GM19324 (cell line): ENCODE data around the gene TOP1.

Experiments
- ATAC-seq: cut with Tn5 transposase; IDR thresholded peaks from one replicate; pipeline ENCODE4 v1.9.1; 2021; ENCODE audit warnings: mild to moderate bottlenecking, moderate library complexity; ENCODE audit not compliant: unreplicated experiment, low FRiP score

TOP1 gene

DNA sequence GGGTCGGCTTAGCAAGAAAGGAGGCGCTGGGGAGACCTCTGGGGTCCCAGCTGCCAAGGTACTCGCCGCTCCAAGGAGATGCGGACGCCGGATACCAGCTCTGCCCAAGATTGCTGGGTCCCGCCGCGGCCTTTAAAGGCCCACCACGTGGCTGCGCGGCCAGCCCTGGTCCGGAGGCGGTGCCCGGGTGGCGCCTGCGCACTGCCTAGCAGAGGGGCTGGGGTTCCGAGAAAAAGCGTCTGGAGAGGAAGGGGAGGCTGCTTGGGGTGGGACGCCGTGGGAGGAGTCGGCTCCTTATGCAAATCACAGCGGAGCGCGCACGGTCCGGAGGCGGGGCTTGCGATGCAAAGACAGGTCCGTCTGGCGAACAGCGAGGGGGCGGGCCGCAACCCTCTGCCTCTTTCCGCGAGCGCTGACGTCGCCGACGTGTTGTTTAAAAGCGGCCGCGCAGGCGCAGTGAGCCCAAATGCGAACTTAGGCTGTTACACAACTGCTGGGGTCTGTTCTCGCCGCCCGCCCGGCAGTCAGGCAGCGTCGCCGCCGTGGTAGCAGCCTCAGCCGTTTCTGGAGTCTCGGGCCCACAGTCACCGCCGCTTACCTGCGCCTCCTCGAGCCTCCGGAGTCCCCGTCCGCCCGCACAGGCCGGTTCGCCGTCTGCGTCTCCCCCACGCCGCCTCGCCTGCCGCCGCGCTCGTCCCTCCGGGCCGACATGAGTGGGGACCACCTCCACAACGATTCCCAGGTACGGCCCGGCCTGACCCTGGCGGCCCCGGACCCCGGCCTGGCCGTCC lies at the start of gene TOP1:
TOP1 (plus strand) TSS at position 464 of the 791 bp plus-strand sequence; CDS start at position 710, 246 bp downstream.
- ATAC-seq, result peak; percentile 94

DNA sequence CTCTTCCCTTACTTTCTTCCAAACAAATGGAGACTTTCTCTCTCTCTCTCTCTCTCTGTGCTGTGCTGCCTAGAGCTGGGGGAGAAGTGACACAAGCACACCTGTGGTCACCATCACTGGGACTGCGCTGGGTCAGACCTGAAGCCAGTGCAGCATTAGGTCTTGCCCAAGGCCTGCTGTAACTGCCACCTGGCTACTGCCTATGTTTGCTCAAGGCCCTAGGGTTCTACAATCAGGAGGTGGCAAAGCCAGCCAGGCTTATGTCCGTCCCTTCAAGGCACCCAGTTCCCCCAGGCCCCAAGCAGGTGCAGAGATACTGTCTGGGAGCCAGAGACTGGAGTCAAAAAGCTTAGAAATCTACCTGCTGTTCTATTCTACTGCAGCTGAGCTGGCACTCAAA lies 49.4 kb upstream of the TOP1 start:
- no peak for ATAC-seq

DNA sequence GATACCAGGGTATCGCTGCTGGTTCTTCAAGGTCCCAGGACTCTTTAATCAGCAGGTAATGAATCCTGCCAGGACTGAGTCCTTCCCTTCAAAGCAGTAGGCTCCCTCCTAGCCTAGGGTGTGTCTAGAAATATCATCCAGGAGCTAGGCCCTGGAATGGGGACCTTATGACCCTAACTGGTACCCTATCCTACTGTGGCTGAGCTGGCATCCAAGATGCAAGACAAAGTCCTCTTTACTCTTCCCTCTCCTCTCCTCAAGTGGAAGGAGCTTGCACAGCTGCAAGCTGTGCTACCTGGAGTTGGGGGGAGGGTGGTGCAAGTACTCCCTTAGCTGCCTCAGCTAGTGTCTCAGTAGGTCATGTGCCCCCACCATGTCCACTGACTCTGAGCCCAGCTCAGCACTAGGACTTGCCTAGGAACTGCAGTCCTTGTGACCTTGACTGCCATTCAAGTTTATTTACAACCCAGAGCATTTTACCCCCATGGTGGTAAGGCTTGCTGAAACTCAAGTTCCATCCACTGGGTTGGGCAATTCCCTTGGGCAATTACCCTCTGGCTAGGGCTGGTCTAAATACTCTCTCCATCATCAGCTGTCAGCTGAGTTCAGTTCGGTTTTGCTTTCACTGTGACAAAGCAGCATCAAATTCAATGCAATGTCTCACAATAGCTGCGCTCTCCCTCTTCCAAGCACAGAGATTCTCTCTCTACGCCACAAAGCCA lies 48.4 kb upstream of the TOP1 start:
- no peak for ATAC-seq

DNA sequence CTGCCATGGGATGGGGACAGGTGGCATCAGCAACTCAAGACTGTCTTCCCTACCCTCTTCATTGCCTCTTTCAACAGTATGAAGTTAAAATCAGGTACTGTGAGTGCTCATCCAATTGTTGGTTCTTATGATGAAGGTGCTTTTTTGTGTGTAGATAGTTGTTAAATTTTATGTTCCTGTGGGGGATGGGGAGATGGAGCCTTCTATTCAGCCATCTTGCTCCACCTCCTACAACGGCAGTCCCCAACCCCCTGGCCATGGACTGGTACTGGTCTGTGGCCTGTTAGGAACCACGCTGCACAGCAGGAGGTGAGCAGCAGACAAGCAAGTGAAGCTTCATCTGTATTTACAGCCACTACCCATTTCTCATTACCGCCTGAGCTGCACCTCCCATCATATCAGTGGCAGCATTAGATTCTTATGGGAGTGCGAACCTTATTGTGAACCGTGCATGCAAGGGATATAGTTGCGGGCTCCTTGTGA lies 47.8 kb upstream of the TOP1 start:
- no peak for ATAC-seq

DNA sequence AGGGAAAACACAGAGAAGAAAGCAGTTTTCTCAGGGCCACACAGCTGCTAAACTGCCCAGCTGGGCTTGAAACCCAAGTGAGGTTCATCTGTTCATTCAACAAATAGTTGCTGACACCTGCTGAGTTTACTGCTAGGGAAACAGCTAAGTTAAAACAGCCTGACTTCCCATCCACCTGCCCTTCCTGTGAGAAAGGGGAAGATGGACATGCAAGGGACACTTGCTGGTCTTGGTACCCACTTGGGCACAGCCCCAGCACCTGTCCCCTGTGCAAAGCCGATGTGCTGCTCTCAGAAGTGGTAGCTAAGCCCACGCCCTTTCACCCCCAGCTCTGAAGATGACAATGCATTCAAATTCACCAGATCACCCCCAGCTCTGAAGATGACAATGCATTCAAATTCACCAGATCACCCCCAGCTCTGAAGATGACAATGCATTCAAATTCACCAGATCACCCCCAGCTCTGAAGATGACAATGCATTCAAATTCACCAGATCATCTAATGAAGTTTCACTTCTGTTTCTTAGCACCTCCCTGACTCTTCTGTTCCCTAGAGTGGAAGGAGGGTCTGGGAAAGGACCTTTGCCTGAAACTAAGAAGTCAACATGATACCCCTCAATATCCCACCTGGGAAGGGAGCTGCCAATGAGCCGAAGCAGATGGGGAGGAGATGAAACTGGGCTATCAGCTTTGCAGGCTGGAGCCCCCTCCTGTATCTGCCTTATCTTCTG lies 46.0 kb upstream of the TOP1 start:
- ATAC-seq, result no peak

DNA sequence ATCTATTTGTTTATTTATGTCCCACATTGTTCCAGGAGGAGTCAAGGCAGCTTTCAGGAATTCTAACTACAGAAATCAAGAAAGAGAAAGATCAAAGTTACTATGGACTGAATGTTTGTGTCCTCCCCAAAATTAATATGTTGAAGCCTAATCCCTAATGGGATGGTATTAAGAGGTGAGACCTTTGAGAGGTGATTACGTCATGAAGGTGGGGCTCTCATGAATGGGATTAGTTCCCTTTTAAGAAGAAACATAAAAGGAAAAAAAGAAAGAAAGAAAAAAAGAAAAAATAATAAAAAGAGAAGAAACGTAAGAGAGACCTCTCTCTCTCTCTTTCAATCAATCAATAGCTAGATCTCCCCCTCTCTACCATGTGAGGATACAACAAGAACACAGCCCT lies 44.7 kb upstream of the TOP1 start:
- ATAC-seq, result no peak

DNA sequence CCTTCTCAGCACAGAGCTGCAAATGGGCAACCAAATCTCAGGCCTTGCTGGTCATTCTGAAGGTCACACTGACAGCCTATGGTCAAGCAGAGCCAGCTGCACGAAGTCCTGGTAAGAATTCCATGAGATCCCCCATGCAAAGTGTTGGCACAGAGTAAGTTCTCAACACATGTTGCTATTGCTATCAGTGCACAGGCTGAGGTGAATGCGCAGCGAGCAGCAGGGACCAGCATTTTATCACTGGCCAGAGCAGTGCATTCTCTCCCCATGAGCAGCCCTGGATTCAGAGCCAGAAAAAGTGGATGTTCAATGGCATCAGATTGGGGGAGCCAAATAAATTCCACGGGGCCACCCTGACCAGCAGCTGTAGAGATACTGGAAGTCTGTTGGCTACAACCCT lies 44.1 kb upstream of the TOP1 start:
- ATAC-seq, result no peak

DNA sequence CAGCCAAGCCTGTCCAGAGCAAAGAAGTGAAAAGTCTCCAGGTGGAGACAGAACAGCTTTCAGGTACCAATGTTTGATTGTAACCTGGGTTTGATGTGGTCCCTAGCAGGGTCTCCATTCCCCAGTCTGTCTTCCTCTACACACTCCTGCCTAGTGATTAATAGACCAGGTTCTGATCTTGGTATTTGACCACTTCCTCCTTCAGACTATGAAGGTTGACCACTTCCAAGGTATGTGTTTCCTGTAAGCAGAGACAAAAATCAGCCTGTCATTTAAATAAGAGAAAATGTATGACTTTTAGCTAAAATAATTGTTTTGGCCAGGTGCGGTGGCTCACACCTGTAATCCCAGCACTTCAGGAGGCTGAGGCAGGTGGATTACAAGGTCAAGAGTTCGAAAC lies 41.8 kb upstream of the TOP1 start:
- ATAC-seq, result no peak

DNA sequence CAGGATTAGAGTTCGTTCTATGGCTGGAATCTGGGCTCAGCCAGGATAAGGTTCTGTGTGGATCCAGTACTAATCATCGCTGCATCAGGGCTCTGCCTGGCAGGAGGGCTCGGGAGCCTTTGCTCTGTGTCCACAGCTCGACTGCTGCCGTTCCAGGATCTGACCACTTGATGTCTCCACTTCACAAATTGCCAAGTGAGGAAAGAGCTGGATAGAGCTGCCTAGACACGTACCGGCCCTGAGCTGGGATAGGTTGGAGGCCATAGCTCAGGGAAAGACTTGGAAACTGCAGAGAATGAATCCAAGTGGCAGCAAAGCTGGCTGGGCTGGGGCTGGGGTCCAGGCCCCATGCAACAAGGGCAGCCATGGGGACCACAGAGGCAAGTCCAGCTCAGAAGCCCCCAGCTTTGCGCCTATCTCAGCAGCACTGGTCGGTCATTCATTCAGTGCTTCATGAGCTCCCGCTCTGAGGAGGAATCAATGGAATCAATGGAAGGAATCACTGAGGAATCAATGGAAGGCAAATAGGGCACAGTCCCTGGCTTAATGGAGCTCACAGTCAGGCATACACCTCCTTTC lies 38.0 kb upstream of the TOP1 start:
- peak; percentile 59 for ATAC-seq

DNA sequence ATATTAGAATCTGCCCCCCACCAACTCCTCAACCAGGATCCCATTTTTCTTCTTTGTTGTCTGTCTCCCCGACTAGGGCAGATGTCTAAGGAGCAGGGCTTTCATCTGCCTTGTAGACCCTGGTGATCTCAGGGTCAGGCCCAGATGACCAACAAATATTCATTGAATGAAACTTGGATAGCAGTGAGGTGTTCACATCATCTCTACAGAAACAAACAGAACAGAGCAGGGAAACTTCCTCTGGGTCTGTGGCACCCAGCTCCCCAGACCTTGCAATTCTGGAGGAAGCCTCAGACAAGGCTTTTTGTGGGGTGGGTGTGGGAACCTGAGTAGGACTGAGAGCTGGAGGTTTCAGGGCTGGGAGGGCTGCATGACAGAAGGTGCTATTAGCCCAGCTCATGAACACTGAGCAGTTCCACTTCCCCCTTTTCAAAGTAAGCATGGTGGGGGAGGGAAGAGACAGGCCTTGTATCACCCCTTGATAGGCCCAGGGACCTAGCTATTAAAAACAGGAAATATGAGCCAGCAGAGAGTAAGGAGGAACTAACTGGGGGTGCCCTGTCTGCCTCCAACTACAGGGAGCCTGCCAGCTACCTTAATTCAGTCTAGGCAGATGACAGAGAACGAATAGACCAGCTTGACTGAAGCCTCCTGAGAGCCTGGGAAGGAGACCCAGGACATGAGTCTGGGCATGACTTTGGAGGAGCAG lies 37.3 kb upstream of the TOP1 start:
- ATAC-seq, result peak; percentile 91

DNA sequence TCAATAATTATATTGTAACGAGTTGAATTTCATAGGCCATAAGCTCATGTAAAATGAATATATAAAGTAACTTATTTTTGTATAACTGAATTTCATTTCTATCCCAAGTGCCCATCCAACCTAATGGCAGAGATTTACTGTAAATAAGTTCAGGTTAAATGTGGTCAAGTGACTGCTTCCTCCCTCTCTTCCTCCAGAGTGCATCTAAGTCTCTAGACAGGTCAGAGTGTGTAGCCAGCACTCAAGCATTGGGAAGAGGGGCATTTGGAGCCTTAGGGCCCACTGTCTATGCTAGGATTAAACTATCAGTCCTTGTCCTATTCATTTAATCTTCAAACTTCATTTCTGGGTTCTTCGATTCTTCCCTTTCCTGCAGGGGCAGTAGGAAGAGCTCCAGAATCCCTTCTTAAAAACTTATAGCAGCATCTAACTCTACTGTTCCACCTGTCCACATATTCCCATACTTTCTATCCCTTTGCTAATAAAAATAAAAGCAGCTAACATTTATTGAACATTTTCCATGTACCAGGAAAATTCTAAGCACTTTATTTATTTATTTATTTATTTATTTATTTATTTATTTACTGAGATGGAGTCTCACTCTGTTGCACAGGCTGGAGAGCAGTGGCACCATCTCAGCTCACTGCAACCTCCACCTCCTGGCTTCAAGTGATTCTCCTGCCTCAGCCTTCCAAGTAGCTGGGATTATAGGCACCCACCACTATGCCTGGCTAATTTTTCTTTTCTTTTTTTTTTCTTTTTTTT lies 36.1 kb upstream of the TOP1 start:
- ATAC-seq, result no peak

DNA sequence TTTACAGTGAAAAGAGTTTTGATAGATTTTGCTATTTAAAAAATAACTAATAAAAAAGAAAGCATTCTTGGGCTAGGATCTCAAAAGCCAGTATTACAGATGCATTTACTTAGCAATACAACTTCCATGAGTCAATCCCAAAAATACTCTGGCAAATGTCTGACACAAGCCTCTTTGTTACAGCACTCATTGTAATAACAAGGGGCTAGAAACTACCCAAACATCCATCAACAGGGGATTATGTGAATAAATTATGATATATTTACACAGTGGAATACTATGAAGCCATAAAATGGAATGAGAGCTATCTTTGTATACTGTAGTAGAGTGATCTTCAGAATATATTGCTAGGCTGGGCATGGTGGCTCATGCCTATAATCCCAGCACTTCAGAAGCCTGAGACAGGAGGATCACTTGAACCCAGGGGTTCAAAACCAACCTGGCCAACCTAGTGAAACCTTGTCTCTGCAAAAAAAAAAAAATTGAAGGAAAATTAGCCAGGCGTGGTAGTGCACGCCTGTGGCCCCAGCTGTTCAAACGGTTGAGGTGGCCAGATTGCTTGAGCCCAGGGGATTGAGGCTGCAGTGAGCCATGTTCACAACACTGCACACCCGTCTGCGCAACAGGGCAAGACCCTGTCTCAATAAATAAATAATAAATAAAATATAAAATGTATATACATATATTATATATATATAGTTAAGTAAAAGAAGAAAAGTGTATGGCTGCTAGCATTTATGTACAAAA lies 34.7 kb upstream of the TOP1 start:
- ATAC-seq, result no peak

DNA sequence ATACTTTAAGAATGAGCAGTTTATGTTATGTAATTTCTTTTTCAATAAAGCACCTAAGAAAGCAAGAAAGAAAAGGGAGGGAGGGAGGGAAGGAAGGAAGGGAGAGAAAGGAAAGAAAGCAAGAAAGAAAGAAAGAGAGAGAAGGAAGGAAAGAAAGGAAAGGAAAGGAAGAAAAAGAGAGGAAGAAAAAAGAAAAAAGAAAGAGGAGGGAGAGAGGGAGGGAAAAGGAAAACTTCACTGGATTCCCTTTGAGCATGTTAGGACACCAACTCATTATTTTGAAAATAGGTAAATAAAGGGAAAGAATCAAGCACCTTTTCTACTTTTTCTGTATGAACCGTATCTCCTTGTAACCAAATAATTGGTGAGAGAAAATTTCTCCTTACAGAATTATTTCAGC lies 32.3 kb upstream of the TOP1 start:
- ATAC-seq, result no peak

DNA sequence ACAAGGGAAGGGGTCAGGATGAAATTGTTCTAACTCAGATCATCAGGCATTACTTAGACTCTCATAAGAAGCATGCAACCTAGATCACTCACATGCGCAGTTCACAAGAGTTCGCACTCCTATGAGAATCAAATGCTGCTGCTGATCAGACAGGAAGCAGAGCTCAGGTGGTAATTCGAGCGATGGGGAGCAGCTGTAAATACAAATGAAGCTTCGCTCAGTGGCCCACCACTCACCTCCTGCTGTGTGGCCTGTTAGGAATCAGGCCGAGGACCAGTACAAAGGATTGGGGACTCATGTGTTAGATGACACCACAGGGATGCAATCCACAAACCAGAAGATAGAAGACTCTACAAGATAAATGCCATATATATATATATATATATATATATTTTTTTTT lies 31.5 kb upstream of the TOP1 start:
- no peak for ATAC-seq

DNA sequence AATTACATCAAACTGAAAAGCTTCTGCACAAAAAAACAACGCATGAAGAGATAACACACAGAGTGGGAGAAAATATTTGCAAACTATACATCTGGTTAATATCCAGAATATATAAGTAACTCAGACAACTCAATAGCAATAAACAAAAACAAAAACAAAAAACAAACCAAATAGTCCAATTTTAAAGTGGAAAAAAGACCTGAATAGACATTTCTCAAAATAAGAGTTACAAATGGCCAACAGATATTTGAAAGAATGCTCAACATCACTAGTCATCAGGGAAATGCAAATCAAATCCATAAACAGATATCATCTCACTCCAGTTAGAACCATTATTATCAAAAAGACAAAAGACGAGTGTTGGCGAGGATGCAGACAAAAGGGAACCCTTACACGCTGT lies 28.8 kb upstream of the TOP1 start:
- ATAC-seq, result no peak

DNA sequence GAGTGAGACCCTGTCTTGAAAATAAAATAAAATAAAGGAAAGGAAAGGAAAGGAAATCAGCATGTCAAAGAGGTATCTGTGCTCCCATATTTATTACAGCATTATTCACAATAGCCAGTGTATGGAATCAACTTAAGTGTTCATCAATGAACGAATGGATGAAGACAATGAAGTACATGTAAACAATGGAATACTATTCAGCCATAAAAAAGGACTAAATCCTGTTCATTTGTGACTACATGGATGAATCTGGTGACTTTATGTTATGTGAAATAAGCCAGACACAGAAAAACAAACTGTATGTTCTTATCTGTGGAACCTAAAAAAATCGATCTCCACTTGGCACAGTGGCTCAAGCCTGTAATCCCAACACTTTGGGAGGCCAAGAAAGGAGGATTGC lies 28.0 kb upstream of the TOP1 start:
- no peak for ATAC-seq

DNA sequence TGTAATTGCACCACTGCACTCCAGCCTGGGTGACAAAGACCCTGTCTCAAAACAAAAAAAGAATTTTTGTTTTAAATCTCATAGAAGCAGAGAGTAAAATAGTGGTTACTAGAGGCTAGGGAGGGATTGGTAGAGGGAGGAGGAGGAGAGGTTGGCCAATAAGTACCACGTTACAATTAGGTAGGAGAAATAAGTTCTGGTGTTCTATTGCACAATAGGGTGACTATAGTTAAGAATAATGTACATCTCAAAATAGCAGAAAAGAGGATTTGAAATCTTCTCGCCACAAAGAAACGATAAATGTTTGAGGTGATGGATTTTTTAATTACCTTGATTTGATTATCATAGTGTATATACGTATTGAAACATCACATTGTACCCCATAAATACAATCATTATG lies 27.1 kb upstream of the TOP1 start:
- no peak for ATAC-seq

DNA sequence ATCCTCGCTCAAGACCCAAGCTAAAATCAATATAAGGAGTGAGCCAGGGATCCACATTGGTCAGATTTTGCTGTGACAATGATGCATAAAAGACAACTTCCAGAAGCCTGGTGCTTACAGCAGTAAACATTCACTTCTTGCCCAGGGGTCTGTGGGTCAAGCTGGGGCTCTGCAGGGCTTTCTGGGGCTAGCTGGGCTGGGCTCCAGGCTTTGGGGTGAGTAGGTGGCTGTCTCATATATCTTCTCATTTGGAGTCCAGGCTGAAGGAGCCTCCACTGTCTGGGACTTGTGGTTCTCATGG lies 25.8 kb upstream of the TOP1 start:
- no peak for ATAC-seq
